Mesenchymal stem cell (in vitro differentiated cells and primary cell): ENCODE results near the gene ERFL.
A peak's percentile ranks its signal among the peaks of the same experiment; 100 is the strongest.

Experiments
- DNase-seq: peaks from one replicate; pipeline ENCODE4 v3.0.0-alpha.2; 2013
- H2AFZ ChIP-seq: one replicate; pipeline ENCODE4 v1.6.1; 2013; ENCODE audit warnings: low read depth, mild to moderate bottlenecking, control low read depth, inconsistent platforms, low read length, moderate library complexity
- H2AK5ac ChIP-seq: 2 replicates; pipeline ENCODE4 v1.6.1; 2013; ENCODE audit warnings: low read length, moderate library complexity, mild to moderate bottlenecking, inconsistent platforms; ENCODE audit not compliant: severe bottlenecking
- H2BK120ac ChIP-seq: one replicate; pipeline ENCODE4 v1.6.1; 2013; ENCODE audit warnings: low read depth, mild to moderate bottlenecking, inconsistent platforms, low read length, moderate library complexity
- H2BK12ac ChIP-seq, 2 experiments: one replicate each; pipeline ENCODE4 v1.6.1; 2013; ENCODE audit warnings: inconsistent platforms in 2 of 2, low read length in 2 of 2, mild to moderate bottlenecking in 2 of 2, moderate library complexity in 2 of 2, control low read depth in 1 of 2
- H2BK15ac ChIP-seq: one replicate; pipeline ENCODE4 v1.6.1; 2013; ENCODE audit warnings: mild to moderate bottlenecking, low read depth, inconsistent platforms; ENCODE audit not compliant: poor library complexity, severe bottlenecking
- H2BK5ac ChIP-seq: 2 replicates; pipeline ENCODE4 v1.6.1; 2013; ENCODE audit warnings: low read depth, mild to moderate bottlenecking, low read length, control low read depth, inconsistent platforms; ENCODE audit not compliant: poor library complexity, severe bottlenecking
- H3K14ac ChIP-seq, 2 experiments: one replicate each; pipeline ENCODE4 v1.6.1; 2013; ENCODE audit warnings: inconsistent platforms in 2 of 2, low read length in 2 of 2, control low read depth in 1 of 2, mild to moderate bottlenecking in 1 of 2, moderate library complexity in 1 of 2
- H3K18ac ChIP-seq, 2 experiments: one replicate each; pipeline ENCODE4 v1.6.1; 2013; ENCODE audit warnings: inconsistent platforms in 2 of 2, low read length in 2 of 2, control low read depth in 1 of 2, low read depth in 1 of 2, mild to moderate bottlenecking in 1 of 2
- H3K23ac ChIP-seq, 2 experiments: one replicate each; pipeline ENCODE4 v1.6.1; 2013; ENCODE audit warnings: inconsistent platforms in 2 of 2, low read length in 2 of 2, mild to moderate bottlenecking in 2 of 2, moderate library complexity in 2 of 2, control low read depth in 1 of 2
- H3K27ac ChIP-seq: 2 replicates; pipeline ENCODE4 v1.5.1; 2013; ENCODE audit warnings: mild to moderate bottlenecking, moderate library complexity, low read length, control low read depth, inconsistent platforms; ENCODE audit not compliant: poor library complexity, severe bottlenecking
- H3K27me3 ChIP-seq, 2 experiments: 2 replicates each; pipeline versions ENCODE4 v1.6.1 to v1.7.0; 2013; ENCODE audit warnings: low read length in 2 of 2, mild to moderate bottlenecking in 2 of 2, moderate library complexity in 2 of 2, control low read depth in 1 of 2, inconsistent platforms in 1 of 2; ENCODE audit not compliant: control insufficient read depth in 1 of 2, insufficient read depth in 1 of 2
- H3K36me3 ChIP-seq, 2 experiments: 2 replicates each; pipeline versions ENCODE4 v1.6.1 to v1.7.0; 2013; ENCODE audit warnings: low read length in 2 of 2, control low read depth in 1 of 2, inconsistent platforms in 1 of 2, low read depth in 1 of 2, mild to moderate bottlenecking in 1 of 2; ENCODE audit not compliant: insufficient read depth in 2 of 2, control insufficient read depth in 1 of 2
- H3K4ac ChIP-seq, 2 experiments: one replicate each; pipeline ENCODE4 v1.6.1; 2013; ENCODE audit warnings: inconsistent platforms in 2 of 2, low read length in 2 of 2, mild to moderate bottlenecking in 2 of 2, moderate library complexity in 2 of 2, control low read depth in 1 of 2, low read depth in 1 of 2
- H3K4me1 ChIP-seq: 2 replicates; pipeline ENCODE4 v1.6.1; 2013; ENCODE audit warnings: low read depth, low read length, control low read depth; ENCODE audit not compliant: control insufficient read depth, insufficient read depth
- H3K4me2 ChIP-seq: 2 replicates; pipeline ENCODE4 v1.6.1; 2013; ENCODE audit warnings: low read length, mild to moderate bottlenecking, inconsistent platforms; ENCODE audit not compliant: poor library complexity, severe bottlenecking
- H3K4me3 ChIP-seq, 2 experiments: 2 replicates each; pipeline versions ENCODE4 v1.5.1 to v1.7.0; 2013; ENCODE audit warnings: low read length in 2 of 2, mild to moderate bottlenecking in 2 of 2, control low read depth in 1 of 2, low read depth in 1 of 2; ENCODE audit not compliant: insufficient read depth in 1 of 2
- H3K79me1 ChIP-seq: replicated peaks from 2 replicates; pipeline ENCODE4 v1.6.1; 2013; ENCODE audit warnings: mild to moderate bottlenecking, control low read depth, low read length, inconsistent platforms; ENCODE audit not compliant: poor library complexity, severe bottlenecking
- H3K9ac ChIP-seq: 2 replicates; pipeline ENCODE4 v1.7.0; 2013; ENCODE audit warnings: mild to moderate bottlenecking, low read length, moderate library complexity
- H3K9me3 ChIP-seq: 2 replicates; pipeline ENCODE4 v1.7.0; 2013; ENCODE audit warnings: mild to moderate bottlenecking, low read length; ENCODE audit not compliant: control insufficient read depth
- H4K8ac ChIP-seq: one replicate; pipeline ENCODE4 v1.6.1; 2013; ENCODE audit warnings: inconsistent platforms, mild to moderate bottlenecking, low read length, moderate library complexity
- H4K91ac ChIP-seq: one replicate; pipeline ENCODE4 v1.6.1; 2013; ENCODE audit warnings: mild to moderate bottlenecking, low read length, inconsistent platforms
- WGBS: methylation state at CpG from one replicate; pipeline ENCODE4 v1.1.7; 2013; ENCODE audit warnings: mixed read lengths; 5-methylcytosine and 5-hydroxymethylcytosine counted together

ERFL gene

DNA sequence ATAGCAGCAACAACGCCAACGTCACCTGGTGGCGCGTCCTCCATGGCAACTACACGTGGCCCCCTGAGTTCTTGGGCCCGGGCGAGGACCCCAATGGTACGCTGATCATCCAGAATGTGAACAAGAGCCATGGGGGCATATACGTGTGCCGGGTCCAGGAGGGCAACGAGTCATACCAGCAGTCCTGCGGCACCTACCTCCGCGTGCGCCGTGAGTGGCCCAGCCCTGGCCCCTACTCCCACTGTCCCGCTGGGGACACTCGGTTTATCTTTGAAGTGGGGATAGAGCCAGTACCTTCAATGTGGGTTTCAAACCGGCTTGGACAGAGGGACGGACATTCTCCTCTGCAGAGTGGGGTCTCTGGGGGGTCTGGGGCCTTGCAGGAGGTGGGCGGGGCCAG lies 49.2 kb downstream of the ERFL start:
- Histone ChIP-seq H3K4me3 (no peak overlapping the region), H3K27me3 (peaks cover 15 to 26% of the 10 kb centered on the region in 2 experiments)
- WGBS, result 83% methylated on average over 21 of the region's 21 CpGs

DNA sequence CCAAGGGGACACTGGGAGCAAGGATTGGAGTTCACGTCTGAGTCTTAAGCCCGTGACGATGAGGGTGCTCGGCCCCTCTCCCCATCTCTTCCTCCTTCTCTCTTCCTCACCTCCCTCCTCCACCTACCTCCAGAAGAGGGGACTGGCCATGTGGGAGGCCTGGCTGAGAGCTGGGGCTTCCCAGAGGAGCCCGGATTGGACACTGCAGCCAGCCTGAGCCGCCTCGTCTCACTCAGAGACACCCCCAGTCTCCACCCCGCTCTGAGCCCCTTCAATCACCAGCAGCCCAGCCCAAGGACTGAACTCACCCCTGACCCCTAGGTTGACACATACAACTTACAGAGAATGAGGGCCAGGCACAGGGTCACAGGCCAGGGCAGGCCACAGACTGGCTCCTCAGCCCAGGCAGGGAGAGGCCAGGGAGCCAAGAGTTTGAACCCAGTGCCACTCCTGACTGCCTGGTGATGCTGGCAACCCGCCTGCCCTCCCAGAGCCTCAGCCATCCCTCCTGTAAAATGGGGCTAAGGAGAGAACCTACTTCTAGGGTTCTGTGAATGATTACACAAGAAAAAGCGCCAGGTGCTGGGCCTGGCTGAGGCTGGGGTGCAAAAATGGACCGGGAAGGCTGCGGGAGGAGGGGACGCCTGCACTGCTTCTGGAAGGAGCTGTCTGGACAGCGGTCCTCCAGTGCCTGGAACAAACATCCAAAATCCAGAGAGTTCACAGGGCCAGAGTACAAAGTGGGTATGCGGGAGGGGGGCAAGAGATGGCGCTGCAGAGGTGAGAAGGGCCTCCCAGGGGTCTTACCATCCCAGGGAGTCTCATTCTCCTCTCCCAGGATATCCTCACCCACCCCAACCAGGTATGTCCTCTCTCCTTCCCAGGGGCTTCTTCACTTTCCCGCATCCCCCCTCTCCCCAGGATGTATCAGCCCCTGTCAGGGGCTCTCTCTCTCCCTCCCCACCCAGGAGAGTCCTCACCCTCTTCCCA lies 50.0 kb downstream of the ERFL start:
- Histone ChIP-seq H4K91ac (no peak overlapping the region), H3K9me3 (no peaks in the 10 kb centered on the region), H2BK15ac (peak overlapping the region; percentile 33), H2AK5ac (no peak overlapping the region), H3K4ac (no peak overlapping the region), H3K4me3 (no peak overlapping the region), H3K4me2 (no peak overlapping the region), H3K23ac (no peak overlapping the region), H2AFZ (no peak overlapping the region), H3K36me3 (peaks cover 0 to 2% of the 10 kb centered on the region in 2 experiments), H3K18ac (no peak overlapping the region), H3K79me1 (no peaks in the 10 kb centered on the region), H3K14ac (no peak overlapping the region), H3K27ac (no peak overlapping the region), H3K27me3 (peaks cover 15 to 26% of the 10 kb centered on the region in 2 experiments), H2BK5ac (no peak overlapping the region), H3K4me1 (peaks cover 4% of the 10 kb centered on the region), H3K9ac (no peak overlapping the region), H2BK12ac (no peak overlapping the region), H4K8ac (no peak overlapping the region), H2BK120ac (no peak overlapping the region)
- 79% methylated on average over 16 of the region's 17 CpGs for WGBS
- DNase-seq, result no peak

More for the DNA sequence above, 49.2 kb downstream of the ERFL start:
- Histone ChIP-seq H3K9me3 (no peaks in the 10 kb centered on the region), H3K4me2 (no peak overlapping the region), H3K18ac (no peak overlapping the region), H3K9ac (no peak overlapping the region), H2BK120ac (no peak overlapping the region), H3K36me3 (no peaks in the 10 kb centered on the region), H4K91ac (no peak overlapping the region), H3K23ac (no peak overlapping the region), H4K8ac (no peak overlapping the region), H2BK5ac (no peak overlapping the region), H3K14ac (no peak overlapping the region), H3K79me1 (no peaks in the 10 kb centered on the region), H2AFZ (no peak overlapping the region), H2BK12ac (no peak overlapping the region), H2BK15ac (no peak overlapping the region), H3K4me1 (peaks cover 4% of the 10 kb centered on the region), H3K27ac (no peak overlapping the region), H3K4ac (no peak overlapping the region), H2AK5ac (no peak overlapping the region)
- no peak for DNase-seq

GRCh38 chr19:41876847-41877832 lies 51.1 kb downstream of the ERFL start, which contains the start of gene CD79A:
CD79A (plus strand) TSS chr19:41877279; CDS start chr19:41877305, 26 bp downstream.
- Histone ChIP-seq H2BK120ac (no peak within 1 kb of the TSS), H2BK12ac (no peak within 1 kb of the TSS), H3K27ac (no peak within 1 kb of the TSS), H2AFZ (no peak within 1 kb of the TSS), H3K36me3 (peaks cover 10 to 11% of the 10 kb centered on the region in 2 experiments), H3K79me1 (no peaks in the 10 kb centered on the region), H2BK15ac (no peak within 1 kb of the TSS), H3K27me3 (peaks cover 15 to 26% of the 10 kb centered on the region in 2 experiments), H3K4ac (no peak within 1 kb of the TSS), H4K8ac (no peak within 1 kb of the TSS), H3K4me2 (no peak within 1 kb of the TSS), H4K91ac (no peak within 1 kb of the TSS), H3K4me1 (no peaks in the 10 kb centered on the region), H2AK5ac (no peak within 1 kb of the TSS), H3K4me3 (no peak within 1 kb of the TSS), H3K9ac (no peak within 1 kb of the TSS), H3K18ac (no peak within 1 kb of the TSS), H3K23ac (no peak within 1 kb of the TSS), H3K9me3 (no peaks in the 10 kb centered on the region), H3K14ac (peak within 1 kb of the TSS in 1 of 2 experiments; percentile 20), H2BK5ac (no peak within 1 kb of the TSS)
- WGBS, result 78% methylated on average over 4 of the region's 9 CpGs
- DNase-seq, result no peak
